ENCODE data around the gene CA12.

CA12 gene

DNA sequence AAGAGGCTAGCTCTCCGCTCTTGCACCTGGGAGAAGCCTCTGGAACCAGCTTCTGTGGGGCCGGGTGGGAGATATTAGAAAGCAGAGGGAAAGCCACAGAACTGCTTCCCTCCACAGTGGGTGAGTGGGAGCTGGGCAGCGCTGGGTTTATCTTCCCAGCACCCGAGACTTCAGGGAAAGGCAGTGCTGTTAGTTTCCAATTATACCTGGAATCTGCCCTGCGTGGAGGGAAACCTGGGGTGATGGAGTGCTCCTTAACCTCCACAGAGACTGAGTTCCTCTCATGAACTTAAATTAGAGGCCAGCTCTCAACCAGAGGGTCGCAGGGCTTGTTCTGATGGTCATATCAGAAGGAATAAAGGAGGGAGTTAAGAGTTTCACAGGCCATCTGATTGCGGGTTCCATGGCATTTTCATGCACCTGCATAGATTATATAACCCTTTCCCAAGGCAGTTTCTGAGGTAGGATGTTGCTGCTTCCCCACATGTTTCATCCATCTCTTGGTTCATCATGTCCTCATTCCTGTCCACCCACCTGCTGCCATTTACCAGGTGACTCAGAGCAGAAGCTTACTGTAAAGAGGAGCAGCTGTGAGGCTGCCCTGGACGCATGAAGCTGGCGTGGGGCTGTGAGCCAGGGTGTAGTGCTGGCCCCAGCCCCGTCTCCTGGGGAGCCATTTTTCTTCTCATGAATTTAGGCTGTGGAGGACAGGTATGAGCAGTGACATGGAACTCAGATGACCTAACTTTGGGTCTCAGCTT lies 42.5 kb downstream of the CA12 start:
- H3K4me3 ChIP-seq (ENCODE audit: low read depth, low read length), result no peak overlapping the region
- TF ChIP-seq, protein P1, sequence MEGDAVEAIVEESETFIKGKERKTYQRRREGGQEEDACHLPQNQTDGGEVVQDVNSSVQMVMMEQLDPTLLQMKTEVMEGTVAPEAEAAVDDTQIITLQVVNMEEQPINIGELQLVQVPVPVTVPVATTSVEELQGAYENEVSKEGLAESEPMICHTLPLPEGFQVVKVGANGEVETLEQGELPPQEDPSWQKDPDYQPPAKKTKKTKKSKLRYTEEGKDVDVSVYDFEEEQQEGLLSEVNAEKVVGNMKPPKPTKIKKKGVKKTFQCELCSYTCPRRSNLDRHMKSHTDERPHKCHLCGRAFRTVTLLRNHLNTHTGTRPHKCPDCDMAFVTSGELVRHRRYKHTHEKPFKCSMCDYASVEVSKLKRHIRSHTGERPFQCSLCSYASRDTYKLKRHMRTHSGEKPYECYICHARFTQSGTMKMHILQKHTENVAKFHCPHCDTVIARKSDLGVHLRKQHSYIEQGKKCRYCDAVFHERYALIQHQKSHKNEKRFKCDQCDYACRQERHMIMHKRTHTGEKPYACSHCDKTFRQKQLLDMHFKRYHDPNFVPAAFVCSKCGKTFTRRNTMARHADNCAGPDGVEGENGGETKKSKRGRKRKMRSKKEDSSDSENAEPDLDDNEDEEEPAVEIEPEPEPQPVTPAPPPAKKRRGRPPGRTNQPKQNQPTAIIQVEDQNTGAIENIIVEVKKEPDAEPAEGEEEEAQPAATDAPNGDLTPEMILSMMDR (IDR thresholded peaks at IDR 0.05; ENCODE audit: borderline replicate concordance, insufficient read depth, low read depth, low read length), result no peak

DNA sequence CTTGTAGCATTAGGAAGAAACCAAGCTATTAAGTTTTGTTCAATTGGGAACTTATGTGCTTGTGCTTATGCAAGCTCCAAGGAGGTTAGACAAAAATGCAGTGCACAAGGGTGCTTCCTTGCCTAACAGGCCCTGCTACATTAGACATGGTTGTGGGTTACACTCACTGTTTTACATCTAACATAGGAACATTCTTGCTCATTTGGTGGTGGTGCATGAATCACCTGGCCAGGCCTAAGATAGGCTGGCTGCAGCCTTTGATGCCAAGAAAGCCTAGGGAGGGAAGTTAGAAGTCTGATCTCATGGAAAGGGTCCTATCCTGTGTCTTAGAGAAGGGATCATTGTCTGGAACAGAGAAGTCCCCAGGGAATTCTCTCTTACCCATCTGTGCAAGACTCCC lies 43.5 kb downstream of the CA12 start:
- TF ChIP-seq, protein P1 (IDR thresholded peaks at IDR 0.05; ENCODE audit: borderline replicate concordance, insufficient read depth, low read depth, low read length), result no peak
- no peak overlapping the region for H3K4me3 ChIP-seq (ENCODE audit: low read depth, low read length)

DNA sequence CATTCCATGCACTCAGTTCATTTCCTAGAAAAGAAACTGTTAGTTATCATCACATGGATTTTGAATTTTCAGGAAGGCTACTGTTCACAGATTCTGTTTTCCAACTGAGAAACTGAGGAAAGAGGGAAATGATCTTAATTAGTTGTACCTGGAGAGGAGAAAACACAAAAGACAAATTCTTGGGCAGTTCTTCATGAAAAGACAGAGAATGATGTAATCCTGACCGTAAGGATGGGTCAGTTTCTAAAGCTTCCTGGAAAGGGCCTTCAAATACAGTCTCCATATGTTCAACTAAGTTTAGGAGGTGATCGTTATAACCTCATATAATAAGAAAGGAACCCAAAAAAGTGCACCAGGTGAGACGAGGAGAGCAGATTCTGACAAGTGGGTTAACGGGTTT lies 44.6 kb downstream of the CA12 start:
- TF ChIP-seq, protein P1 (IDR thresholded peaks at IDR 0.05; ENCODE audit: borderline replicate concordance, insufficient read depth, low read depth, low read length), result no peak
- H3K4me3 ChIP-seq (ENCODE audit: low read depth, low read length), result no peak overlapping the region

DNA sequence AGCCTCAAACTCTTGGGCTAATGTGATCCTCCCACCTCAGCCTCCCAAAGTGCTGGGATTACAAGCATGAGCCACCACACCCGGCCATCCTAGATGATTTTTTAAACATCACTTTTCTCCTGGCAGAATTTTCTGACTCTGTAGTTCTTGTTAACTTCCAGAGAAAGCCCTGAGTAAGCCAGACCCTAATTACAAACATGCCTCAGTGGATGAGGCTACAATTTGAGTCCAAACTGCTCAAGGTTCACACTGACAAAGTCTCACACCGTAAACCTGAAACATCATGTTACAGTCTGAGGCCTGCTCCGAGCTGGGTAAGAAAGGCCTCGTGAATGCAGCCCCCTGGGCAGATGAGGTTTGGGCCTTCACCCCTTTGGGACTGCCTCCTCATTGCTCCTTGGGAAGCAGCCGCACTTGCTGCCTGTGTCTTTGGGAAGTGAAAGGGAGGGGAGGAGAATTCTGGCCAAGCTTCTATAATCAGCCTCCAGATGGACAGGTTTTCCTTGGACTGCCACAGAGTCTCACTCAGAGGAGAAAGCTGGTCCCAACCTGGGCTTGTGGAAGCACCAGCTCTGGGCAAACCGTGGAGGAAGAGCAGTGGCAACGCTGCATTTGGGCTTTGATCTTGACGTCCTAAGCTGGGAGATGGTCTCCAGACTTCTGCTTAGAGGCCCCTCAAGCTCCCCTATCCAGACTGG lies 46.0 kb downstream of the CA12 start:
- no peak overlapping the region for H3K4me3 ChIP-seq (ENCODE audit: low read depth, low read length)
- TF ChIP-seq, protein P1 (IDR thresholded peaks at IDR 0.05; ENCODE audit: borderline replicate concordance, insufficient read depth, low read depth, low read length), result no peak

GRCh38 chr15:63334821-63335220 lies 46.8 kb downstream of the CA12 start:
- TF ChIP-seq, protein P1 (IDR thresholded peaks at IDR 0.05; ENCODE audit: borderline replicate concordance, insufficient read depth, low read depth, low read length), result no peak
- H3K4me3 ChIP-seq (ENCODE audit: low read depth, low read length), result no peak overlapping the region

GRCh38 chr15:63332367-63333124 lies 49.1 kb downstream of the CA12 start:
- H3K4me3 ChIP-seq (ENCODE audit: low read depth, low read length), result no peak overlapping the region
- TF ChIP-seq, protein P1 (IDR thresholded peaks at IDR 0.05; ENCODE audit: borderline replicate concordance, insufficient read depth, low read depth, low read length), result no peak
